AG08396 (cell line): Measurements from ENCODE around the gene SGSM2.

Experiments
- DNase-seq: peaks from one replicate; pipeline ENCODE4 v3.0.0; 2012; ENCODE audit warnings: low spot score, mixed read lengths

Gene SGSM2

GRCh38 chr17:2368359-2368758, 31.1 kb downstream of the SGSM2 start:
- DNase-seq: no peak

- DNase-seq: no peak
Observed at GRCh38 chr17:2369039-2369438, 31.7 kb downstream of the SGSM2 start.

- DNase-seq: no peak
Observed at GRCh38 chr17:2369551-2370210, 32.4 kb downstream of the SGSM2 start.

- no peak for DNase-seq
Observed at GRCh38 chr17:2370211-2370589, 32.9 kb downstream of the SGSM2 start.

- no peak for DNase-seq
Observed at GRCh38 chr17:2371183-2372130, 34.2 kb downstream of the SGSM2 start.

GRCh38 chr17:2372180-2372579, 34.9 kb downstream of the SGSM2 start:
- no peak for DNase-seq

GRCh38 chr17:2372681-2373080, 35.4 kb downstream of the SGSM2 start:
- no peak for DNase-seq

GRCh38 chr17:2373179-2373578, 35.9 kb downstream of the SGSM2 start:
- no peak for DNase-seq

- no peak for DNase-seq
Observed at GRCh38 chr17:2374549-2375285, 37.4 kb downstream of the SGSM2 start.

GRCh38 chr17:2375406-2375805, 38.1 kb downstream of the SGSM2 start:
- no peak for DNase-seq

- DNase-seq: no peak
Observed at GRCh38 chr17:2376107-2376506, 38.8 kb downstream of the SGSM2 start.

GRCh38 chr17:2377659-2378058, 40.4 kb downstream of the SGSM2 start:
- no peak for DNase-seq

- DNase-seq: no peak
Observed at GRCh38 chr17:2378905-2379304, 41.6 kb downstream of the SGSM2 start.

GRCh38 chr17:2379489-2380225, 42.4 kb downstream of the SGSM2 start:
- DNase-seq: no peak

- DNase-seq: peak; percentile 36
Observed at GRCh38 chr17:2380226-2380922, 43.1 kb downstream of the SGSM2 start.

- no peak for DNase-seq
Observed at GRCh38 chr17:2380950-2381649, 43.8 kb downstream of the SGSM2 start.

GRCh38 chr17:2383628-2384167, 46.4 kb downstream of the SGSM2 start:
- no peak for DNase-seq

GRCh38 chr17:2384439-2385127, 47.3 kb downstream of the SGSM2 start:
- no peak for DNase-seq
